Activated naive CD8-positive, alpha-beta T cell (primary cell): Measurements from ENCODE around the gene PTPRT.

Experiments used
- H3K27ac Mint-ChIP-seq: one replicate; pipeline ENCODE4 v1.8.0; 2021; ENCODE audit warnings: mixed read lengths
- H3K27me3 Mint-ChIP-seq: one replicate; pipeline ENCODE4 v1.8.0; 2021; ENCODE audit warnings: mixed read lengths
- H3K36me3 Mint-ChIP-seq: one replicate; pipeline ENCODE4 v1.8.0; 2021; ENCODE audit warnings: mixed read lengths
- H3K4me1 Mint-ChIP-seq: one replicate; pipeline ENCODE4 v1.8.0; 2021; ENCODE audit warnings: low read depth, mixed read lengths
- H3K4me3 Mint-ChIP-seq: one replicate; pipeline ENCODE4 v1.8.0; 2021; ENCODE audit warnings: mild to moderate bottlenecking, mixed read lengths
- H3K9me3 Mint-ChIP-seq: one replicate; pipeline ENCODE4 v1.8.0; 2021; ENCODE audit warnings: low read depth, mixed read lengths

PTPRT gene

GRCh38 chr20:42443200-42443599, 746.5 kb downstream of the PTPRT start:
- no peaks in the 10 kb centered on the region for H3K36me3 Mint-ChIP-seq
- no peaks in the 10 kb centered on the region for H3K9me3 Mint-ChIP-seq
- no peak overlapping the region for H3K27ac Mint-ChIP-seq
- H3K27me3 Mint-ChIP-seq = peaks cover 2% of the 10 kb centered on the region
- no peaks in the 10 kb centered on the region for H3K4me1 Mint-ChIP-seq
- H3K4me3 Mint-ChIP-seq = no peak overlapping the region

GRCh38 chr20:42442716-42443115, 747.0 kb downstream of the PTPRT start:
- H3K27ac Mint-ChIP-seq = no peak overlapping the region
- no peaks in the 10 kb centered on the region for H3K4me1 Mint-ChIP-seq
- no peaks in the 10 kb centered on the region for H3K9me3 Mint-ChIP-seq
- no peak overlapping the region for H3K4me3 Mint-ChIP-seq
- no peaks in the 10 kb centered on the region for H3K36me3 Mint-ChIP-seq
- H3K27me3 Mint-ChIP-seq = peaks cover 2% of the 10 kb centered on the region

GRCh38 chr20:42441864-42442331, 747.8 kb downstream of the PTPRT start:
- Mint-ChIP-seq H3K27me3 (no peaks in the 10 kb centered on the region), H3K4me1 (no peaks in the 10 kb centered on the region), H3K36me3 (no peaks in the 10 kb centered on the region), H3K9me3 (no peaks in the 10 kb centered on the region), H3K27ac (no peak overlapping the region), H3K4me3 (no peak overlapping the region)

- Mint-ChIP-seq H3K27me3 (no peaks in the 10 kb centered on the region), H3K27ac (no peak overlapping the region), H3K4me3 (no peak overlapping the region), H3K4me1 (no peaks in the 10 kb centered on the region), H3K36me3 (no peaks in the 10 kb centered on the region), H3K9me3 (no peaks in the 10 kb centered on the region)
These were observed 748.4 kb downstream of the PTPRT start for GRCh38 chr20:42441196-42441863.

GRCh38 chr20:42435230-42435629, 754.5 kb downstream of the PTPRT start:
- H3K4me3 Mint-ChIP-seq = no peak overlapping the region
- no peaks in the 10 kb centered on the region for H3K36me3 Mint-ChIP-seq
- no peaks in the 10 kb centered on the region for H3K4me1 Mint-ChIP-seq
- H3K27ac Mint-ChIP-seq = no peak overlapping the region
- H3K27me3 Mint-ChIP-seq = no peaks in the 10 kb centered on the region
- H3K9me3 Mint-ChIP-seq = no peaks in the 10 kb centered on the region

- H3K9me3 Mint-ChIP-seq = no peaks in the 10 kb centered on the region
- no peak overlapping the region for H3K27ac Mint-ChIP-seq
- H3K4me3 Mint-ChIP-seq = no peak overlapping the region
- H3K36me3 Mint-ChIP-seq = no peaks in the 10 kb centered on the region
- H3K27me3 Mint-ChIP-seq = peaks cover 4% of the 10 kb centered on the region
- H3K4me1 Mint-ChIP-seq = no peaks in the 10 kb centered on the region
These were observed 757.0 kb downstream of the PTPRT start for GRCh38 chr20:42432496-42433334.

- Mint-ChIP-seq H3K36me3 (no peaks in the 10 kb centered on the region), H3K27me3 (peaks cover 4% of the 10 kb centered on the region), H3K4me3 (no peak overlapping the region), H3K9me3 (no peaks in the 10 kb centered on the region), H3K27ac (no peak overlapping the region), H3K4me1 (no peaks in the 10 kb centered on the region)
These were observed 759.1 kb downstream of the PTPRT start for GRCh38 chr20:42430598-42430997.

- H3K4me3 Mint-ChIP-seq = no peak overlapping the region
- peaks cover 4% of the 10 kb centered on the region for H3K27me3 Mint-ChIP-seq
- no peaks in the 10 kb centered on the region for H3K4me1 Mint-ChIP-seq
- no peaks in the 10 kb centered on the region for H3K36me3 Mint-ChIP-seq
- no peak overlapping the region for H3K27ac Mint-ChIP-seq
- H3K9me3 Mint-ChIP-seq = no peaks in the 10 kb centered on the region
These were observed 759.8 kb downstream of the PTPRT start for GRCh38 chr20:42429761-42430458.

- H3K36me3 Mint-ChIP-seq = no peaks in the 10 kb centered on the region
These were observed 769.7 kb downstream of the PTPRT start for GRCh38 chr20:42419814-42420532.

GRCh38 chr20:42406826-42407225, 782.9 kb downstream of the PTPRT start:
- Mint-ChIP-seq H3K9me3 (peaks cover 3% of the 10 kb centered on the region), H3K27me3 (no peaks in the 10 kb centered on the region), H3K27ac (no peak overlapping the region), H3K4me3 (no peak overlapping the region), H3K36me3 (no peaks in the 10 kb centered on the region), H3K4me1 (no peaks in the 10 kb centered on the region)

More at GRCh38 chr20:42419814-42420532, 769.7 kb downstream of the PTPRT start:
- no peak overlapping the region for H3K27ac Mint-ChIP-seq
- H3K4me1 Mint-ChIP-seq = no peaks in the 10 kb centered on the region
- no peaks in the 10 kb centered on the region for H3K27me3 Mint-ChIP-seq
- H3K4me3 Mint-ChIP-seq = no peak overlapping the region
- no peaks in the 10 kb centered on the region for H3K9me3 Mint-ChIP-seq

GRCh38 chr20:42402455-42402854, 787.3 kb downstream of the PTPRT start:
- no peaks in the 10 kb centered on the region for H3K4me1 Mint-ChIP-seq
- H3K27ac Mint-ChIP-seq = no peak overlapping the region

GRCh38 chr20:42401613-42402012, 788.1 kb downstream of the PTPRT start:
- Mint-ChIP-seq H3K27ac (no peak overlapping the region), H3K9me3 (peaks cover 3% of the 10 kb centered on the region), H3K27me3 (no peaks in the 10 kb centered on the region), H3K36me3 (no peaks in the 10 kb centered on the region), H3K4me3 (no peak overlapping the region), H3K4me1 (no peaks in the 10 kb centered on the region)

More at GRCh38 chr20:42402455-42402854, 787.3 kb downstream of the PTPRT start:
- no peak overlapping the region for H3K4me3 Mint-ChIP-seq
- H3K27me3 Mint-ChIP-seq = no peaks in the 10 kb centered on the region
- H3K36me3 Mint-ChIP-seq = no peaks in the 10 kb centered on the region
- H3K9me3 Mint-ChIP-seq = peaks cover 3% of the 10 kb centered on the region

- Mint-ChIP-seq H3K36me3 (no peaks in the 10 kb centered on the region), H3K27ac (no peak overlapping the region), H3K9me3 (peaks cover 3% of the 10 kb centered on the region), H3K4me3 (no peak overlapping the region), H3K4me1 (no peaks in the 10 kb centered on the region), H3K27me3 (no peaks in the 10 kb centered on the region)
These were observed 789.9 kb downstream of the PTPRT start for GRCh38 chr20:42399802-42400201.

GRCh38 chr20:42392442-42392841, 797.3 kb downstream of the PTPRT start:
- Mint-ChIP-seq H3K9me3 (no peaks in the 10 kb centered on the region), H3K4me3 (no peak overlapping the region), H3K27ac (no peak overlapping the region), H3K4me1 (no peaks in the 10 kb centered on the region), H3K36me3 (no peaks in the 10 kb centered on the region), H3K27me3 (no peaks in the 10 kb centered on the region)
